ENCODE data around the gene NME4. TPM values are rescaled to one million over a fixed set of nuclear protein-coding genes. Genes with fewer than 3 reads are reported as not detected.
A peak's percentile ranks its signal among the peaks of the same experiment; 100 is the strongest.
"Not testable (repeated sequence)": the region's sequence is repeated elsewhere in the genome, so short reads cannot be mapped to it uniquely, and the experiment has no call there.

NME4 gene
- total RNA-seq, 1 donor from 2014 or later, result 97.2 TPM

DNA sequence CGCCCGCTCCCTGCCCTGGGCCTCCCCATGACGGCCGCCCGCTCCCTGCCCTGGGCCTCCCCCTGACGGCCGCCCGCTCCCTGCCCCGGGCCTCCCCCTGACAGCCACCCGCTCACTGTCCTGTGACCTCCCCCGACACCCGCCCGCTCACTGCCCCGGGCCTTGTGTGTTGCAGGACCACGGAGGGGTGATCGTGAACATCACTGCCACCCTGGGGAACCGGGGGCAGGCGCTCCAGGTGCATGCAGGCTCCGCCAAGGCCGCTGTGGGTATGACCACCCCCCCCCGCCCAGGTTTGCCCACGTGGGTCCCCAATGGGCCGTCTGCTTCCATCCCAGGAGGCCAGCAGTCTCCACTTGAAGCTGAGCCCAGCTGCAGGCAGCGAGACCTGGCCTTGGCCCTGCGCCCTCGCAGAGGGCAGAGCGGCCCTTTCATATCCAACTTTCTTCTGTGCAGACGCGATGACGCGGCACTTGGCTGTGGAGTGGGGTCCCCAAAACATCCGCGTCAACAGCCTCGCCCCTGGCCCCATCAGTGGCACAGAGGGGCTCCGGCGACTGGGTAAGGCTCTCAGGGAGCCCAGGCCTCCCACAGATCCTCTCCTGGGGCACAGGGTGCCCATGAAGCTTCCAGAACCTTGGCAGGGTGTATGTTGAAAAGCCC is 13.6 kb downstream of the NME4 start:
- Histone ChIP-seq H3K27me3 (ENCODE audit: control insufficient read depth, insufficient read depth, low read length) (no peaks in the 10 kb centered on the region), H3K36me3 (ENCODE audit: control insufficient read depth, insufficient read depth, low read length) (no peaks in the 10 kb centered on the region), H3K4me3 (ENCODE audit: low read depth, low read length) (no peak overlapping the region)
- DNase-seq (ENCODE audit: low read depth), result no peak
- TF ChIP-seq, protein P1, sequence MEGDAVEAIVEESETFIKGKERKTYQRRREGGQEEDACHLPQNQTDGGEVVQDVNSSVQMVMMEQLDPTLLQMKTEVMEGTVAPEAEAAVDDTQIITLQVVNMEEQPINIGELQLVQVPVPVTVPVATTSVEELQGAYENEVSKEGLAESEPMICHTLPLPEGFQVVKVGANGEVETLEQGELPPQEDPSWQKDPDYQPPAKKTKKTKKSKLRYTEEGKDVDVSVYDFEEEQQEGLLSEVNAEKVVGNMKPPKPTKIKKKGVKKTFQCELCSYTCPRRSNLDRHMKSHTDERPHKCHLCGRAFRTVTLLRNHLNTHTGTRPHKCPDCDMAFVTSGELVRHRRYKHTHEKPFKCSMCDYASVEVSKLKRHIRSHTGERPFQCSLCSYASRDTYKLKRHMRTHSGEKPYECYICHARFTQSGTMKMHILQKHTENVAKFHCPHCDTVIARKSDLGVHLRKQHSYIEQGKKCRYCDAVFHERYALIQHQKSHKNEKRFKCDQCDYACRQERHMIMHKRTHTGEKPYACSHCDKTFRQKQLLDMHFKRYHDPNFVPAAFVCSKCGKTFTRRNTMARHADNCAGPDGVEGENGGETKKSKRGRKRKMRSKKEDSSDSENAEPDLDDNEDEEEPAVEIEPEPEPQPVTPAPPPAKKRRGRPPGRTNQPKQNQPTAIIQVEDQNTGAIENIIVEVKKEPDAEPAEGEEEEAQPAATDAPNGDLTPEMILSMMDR (IDR thresholded peaks at IDR 0.05; ENCODE audit: insufficient read depth, low read length, poor library complexity, severe bottlenecking), result no peak

DNA sequence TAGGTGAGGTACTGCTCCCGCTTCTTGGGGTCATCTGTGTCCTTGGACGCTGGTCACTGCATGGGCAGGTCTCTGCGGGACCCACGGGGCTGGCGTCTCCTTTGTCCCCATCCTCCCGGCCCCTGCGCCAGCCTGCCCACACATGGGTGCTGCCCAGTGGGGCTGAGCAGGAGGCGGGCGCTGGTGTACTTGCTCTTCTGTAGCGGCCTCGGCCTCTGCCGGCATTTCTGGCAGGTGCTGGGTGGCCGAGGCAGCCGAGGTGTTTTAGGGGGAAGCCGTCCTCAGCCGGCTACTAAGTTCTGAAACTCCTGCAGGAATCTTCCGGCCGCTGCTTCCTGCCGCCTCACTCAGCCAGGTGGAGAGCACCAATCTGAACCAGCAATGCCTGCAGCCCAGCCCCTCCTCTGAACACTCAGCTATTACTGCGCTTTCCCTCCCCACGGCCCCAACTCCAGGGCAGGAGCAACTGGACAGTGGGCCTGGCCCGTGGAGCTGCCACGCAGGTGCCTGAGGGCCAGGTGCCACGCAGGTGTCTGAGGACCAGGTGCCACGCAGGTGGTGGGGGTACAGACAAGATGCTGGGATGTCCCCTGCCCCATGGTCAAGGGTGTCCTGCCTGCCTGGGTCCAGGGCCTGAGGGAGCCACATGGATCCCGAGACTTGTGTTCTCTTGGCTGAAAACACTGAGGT is 14.7 kb downstream of the NME4 start:
- Histone ChIP-seq H3K4me3 (ENCODE audit: low read depth, low read length) (no peak overlapping the region), H3K36me3 (ENCODE audit: control insufficient read depth, insufficient read depth, low read length) (no peaks in the 10 kb centered on the region), H3K27me3 (ENCODE audit: control insufficient read depth, insufficient read depth, low read length) (no peaks in the 10 kb centered on the region)
- DNase-seq (ENCODE audit: low read depth), result no peak
- TF ChIP-seq, protein P1 (IDR thresholded peaks at IDR 0.05; ENCODE audit: insufficient read depth, low read length, poor library complexity, severe bottlenecking), result no peak

DNA sequence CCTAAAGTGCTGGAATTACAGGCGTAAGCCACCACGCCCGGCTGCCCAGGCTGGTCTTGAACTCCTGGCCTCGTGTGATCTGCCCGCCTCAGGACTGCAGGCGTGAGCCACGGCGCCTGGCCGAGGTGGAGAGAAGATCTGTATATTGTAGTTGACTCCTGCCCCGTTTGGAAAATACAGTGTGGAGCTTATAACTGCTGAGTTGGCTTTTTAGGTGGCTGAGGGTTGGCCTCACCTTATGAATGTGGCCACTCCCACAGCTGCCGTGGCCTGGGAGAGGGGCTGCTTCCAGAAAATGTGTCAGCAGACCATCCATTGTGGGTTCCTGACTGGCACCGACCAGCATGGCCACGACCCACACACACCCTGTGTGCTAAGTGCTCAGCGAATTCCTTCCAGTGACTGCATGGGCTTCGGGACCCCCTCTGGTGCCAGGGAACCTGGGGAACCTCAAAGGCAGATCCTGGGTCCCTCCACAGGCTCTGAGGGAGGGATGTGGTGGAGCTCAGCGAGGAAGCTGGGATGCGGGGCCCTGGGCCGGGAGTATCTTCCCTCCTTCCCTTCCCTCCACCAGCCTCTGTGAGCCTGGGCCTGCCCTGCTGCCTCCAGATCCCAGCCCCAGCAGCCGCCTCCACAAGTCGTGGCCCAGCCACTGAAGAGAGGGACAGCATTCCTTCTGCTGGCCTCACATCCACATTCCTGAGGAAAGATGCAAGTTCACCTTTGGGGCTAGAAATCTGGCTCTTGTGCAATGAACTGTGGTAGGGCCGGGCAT is 17.6 kb downstream of the NME4 start:
- TF ChIP-seq, protein P1 (IDR thresholded peaks at IDR 0.05; ENCODE audit: insufficient read depth, low read length, poor library complexity, severe bottlenecking), result no peak
- DNase-seq (ENCODE audit: low read depth), result no peak
- Histone ChIP-seq H3K36me3 (ENCODE audit: control insufficient read depth, insufficient read depth, low read length) (no peaks in the 10 kb centered on the region), H3K27me3 (ENCODE audit: control insufficient read depth, insufficient read depth, low read length) (no peaks in the 10 kb centered on the region), H3K4me3 (ENCODE audit: low read depth, low read length) (no peak overlapping the region)

DNA sequence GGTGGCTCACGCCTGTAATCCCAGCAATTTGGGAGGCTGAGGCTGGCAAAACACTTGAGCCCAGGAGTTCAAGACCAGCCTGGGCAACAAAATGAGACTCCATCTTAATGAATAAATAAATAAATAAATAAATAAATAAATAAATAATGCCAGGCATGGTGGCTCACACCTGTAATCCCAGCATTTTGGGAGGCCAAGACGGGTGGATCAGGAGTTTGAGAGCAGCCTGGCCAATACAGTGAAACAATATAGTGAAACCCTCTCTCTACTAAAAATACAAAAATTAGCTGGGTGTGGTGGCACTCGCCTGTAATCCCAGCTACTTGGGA is 18.1 kb downstream of the NME4 start:
- H3K36me3 ChIP-seq (ENCODE audit: control insufficient read depth, insufficient read depth, low read length); DNase-seq (ENCODE audit: low read depth); H3K4me3 ChIP-seq (ENCODE audit: low read depth, low read length); H3K27me3 ChIP-seq (ENCODE audit: control insufficient read depth, insufficient read depth, low read length): not testable (repeated sequence)

DNA sequence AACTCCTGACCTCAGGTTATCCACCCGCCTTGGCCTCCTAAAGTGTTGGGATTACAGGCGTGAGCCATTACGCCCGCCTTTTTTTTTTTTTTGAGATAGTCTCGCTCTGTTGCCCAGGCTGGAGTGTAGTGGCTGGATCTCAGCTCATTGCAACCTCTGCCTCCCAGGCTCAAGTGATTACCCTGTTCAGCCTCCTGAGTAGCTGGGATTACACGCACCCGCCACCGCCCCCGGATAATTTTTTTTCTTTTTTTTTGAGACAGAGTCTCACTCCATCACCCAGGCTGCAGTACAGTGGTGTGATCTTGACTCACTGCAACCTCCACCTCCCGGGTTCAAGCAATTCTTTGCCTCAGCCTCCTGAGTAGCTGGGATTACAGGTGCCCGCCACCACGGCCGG is 25.2 kb downstream of the NME4 start:
- H3K4me3 ChIP-seq (ENCODE audit: low read depth, low read length); H3K27me3 ChIP-seq (ENCODE audit: control insufficient read depth, insufficient read depth, low read length); DNase-seq (ENCODE audit: low read depth); H3K36me3 ChIP-seq (ENCODE audit: control insufficient read depth, insufficient read depth, low read length): not testable (repeated sequence)

DNA sequence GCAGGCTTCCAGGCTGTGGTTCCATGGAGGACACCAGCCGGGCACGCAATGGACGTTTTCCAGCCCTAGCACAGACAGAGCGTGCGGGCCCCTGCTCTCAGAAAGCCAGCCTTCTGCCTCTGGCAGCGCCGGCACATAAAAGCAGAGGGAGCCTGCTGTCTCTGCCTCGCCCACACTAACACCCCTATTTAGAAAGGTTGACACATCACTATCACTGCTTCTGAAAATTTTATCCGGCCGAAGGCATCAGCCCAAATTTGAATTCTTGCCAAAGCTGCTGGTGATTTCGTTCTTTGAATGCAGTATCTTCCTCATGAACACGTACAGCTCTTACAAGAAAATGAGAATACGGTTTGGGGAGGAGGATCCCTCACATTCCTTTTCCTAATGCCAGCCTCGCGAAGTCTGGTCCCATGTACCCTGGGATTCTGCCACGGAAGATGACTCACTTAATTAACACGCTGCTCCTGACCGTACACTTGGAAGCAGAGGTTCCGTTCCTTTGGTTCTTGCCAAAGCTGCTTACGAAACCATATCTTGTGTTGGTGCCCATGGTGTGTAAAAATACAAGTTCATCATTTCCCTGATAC is 27.1 kb downstream of the NME4 start:
- peak; percentile 81 for DNase-seq (ENCODE audit: low read depth)

More for the DNA sequence above, 27.1 kb downstream of the NME4 start:
- TF ChIP-seq, protein P1 (IDR thresholded peaks at IDR 0.05; ENCODE audit: insufficient read depth, low read length, poor library complexity, severe bottlenecking), result no peak
- Histone ChIP-seq H3K36me3 (ENCODE audit: control insufficient read depth, insufficient read depth, low read length) (peaks cover 2% of the 10 kb centered on the region), H3K4me3 (ENCODE audit: low read depth, low read length) (no peak overlapping the region), H3K27me3 (ENCODE audit: control insufficient read depth, insufficient read depth, low read length) (no peaks in the 10 kb centered on the region)
